HG03457 (cell line): ENCODE results near the gene CTIF.

Experiments
- ATAC-seq: cut with Tn5 transposase; IDR thresholded peaks from one replicate; pipeline ENCODE4 v1.9.1; 2021; ENCODE audit warnings: moderate number of reproducible peaks; ENCODE audit not compliant: unreplicated experiment

Gene CTIF

DNA sequence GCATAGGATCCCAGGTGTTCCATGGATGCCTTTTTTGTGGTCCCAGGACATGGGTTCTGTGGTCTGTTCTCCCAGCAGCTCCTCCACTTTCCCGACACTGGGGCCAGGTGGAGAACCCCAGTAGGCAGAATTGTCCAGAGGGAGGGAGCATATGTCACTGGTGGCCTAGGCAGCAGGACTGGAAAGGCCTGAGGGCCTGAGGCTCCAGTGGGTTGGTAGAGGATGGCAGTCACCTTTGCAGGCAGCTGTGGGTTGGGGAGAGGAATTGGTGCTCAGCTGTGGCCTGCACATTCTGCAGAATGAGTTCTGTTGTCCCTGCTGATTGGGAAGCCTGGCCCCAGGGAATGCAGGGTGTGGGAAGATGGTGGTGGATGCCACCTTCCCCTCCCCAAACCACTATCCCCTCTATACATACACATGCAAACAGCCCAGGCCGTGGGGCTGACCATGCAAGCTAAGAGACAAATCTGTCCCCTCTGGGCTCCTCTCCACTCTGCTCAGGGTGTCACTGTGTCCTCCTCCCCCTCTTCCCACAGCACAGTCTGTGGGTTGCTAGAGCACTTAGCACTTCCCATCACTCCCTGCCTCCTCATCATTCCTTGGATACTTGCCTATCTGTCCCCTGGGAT is 11.4 kb downstream of the CTIF start:
- no peak for ATAC-seq

DNA sequence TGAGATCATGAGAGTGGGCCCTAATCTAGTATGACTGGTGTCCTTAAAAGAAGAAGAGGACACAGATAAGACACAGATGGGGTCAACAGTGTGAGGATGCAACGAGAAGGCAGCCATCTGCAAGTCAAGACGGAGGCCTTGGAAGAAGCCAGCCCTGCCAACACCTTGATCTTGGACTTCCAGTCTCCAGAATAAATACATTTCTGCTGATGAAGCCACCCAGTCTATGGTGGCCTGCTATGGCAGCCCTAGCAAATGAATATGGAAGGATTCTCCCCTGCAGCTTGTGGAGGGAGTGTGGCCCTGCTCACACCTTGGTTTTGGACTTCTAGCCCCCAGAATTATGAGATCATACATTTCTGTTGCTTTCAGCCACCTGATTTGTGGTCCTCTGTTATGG is 12.3 kb downstream of the CTIF start:
- no peak for ATAC-seq

- no peak for ATAC-seq
Observed at GRCh38 chr18:48552130-48552529, 13.3 kb downstream of the CTIF start.

DNA sequence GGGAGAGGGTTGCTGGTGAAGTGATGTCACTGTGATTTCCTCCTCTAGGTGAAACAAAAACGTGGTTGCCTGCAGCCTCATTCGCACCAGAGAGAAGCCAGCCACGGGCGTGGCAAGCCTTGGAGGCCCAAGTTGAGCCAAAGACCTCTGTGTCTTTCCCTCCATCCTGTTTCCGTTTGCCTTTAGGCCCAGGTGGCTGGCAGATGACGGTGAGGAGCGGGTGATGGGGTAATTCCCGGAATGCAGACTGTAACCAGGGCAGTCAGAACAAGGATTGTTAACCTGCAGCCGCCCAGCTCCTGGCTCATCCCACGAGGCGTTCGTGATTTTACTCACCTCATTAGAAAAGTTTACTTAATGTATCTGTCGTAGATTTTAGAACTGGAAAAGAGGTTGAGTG is 14.4 kb downstream of the CTIF start:
- ATAC-seq = no peak

DNA sequence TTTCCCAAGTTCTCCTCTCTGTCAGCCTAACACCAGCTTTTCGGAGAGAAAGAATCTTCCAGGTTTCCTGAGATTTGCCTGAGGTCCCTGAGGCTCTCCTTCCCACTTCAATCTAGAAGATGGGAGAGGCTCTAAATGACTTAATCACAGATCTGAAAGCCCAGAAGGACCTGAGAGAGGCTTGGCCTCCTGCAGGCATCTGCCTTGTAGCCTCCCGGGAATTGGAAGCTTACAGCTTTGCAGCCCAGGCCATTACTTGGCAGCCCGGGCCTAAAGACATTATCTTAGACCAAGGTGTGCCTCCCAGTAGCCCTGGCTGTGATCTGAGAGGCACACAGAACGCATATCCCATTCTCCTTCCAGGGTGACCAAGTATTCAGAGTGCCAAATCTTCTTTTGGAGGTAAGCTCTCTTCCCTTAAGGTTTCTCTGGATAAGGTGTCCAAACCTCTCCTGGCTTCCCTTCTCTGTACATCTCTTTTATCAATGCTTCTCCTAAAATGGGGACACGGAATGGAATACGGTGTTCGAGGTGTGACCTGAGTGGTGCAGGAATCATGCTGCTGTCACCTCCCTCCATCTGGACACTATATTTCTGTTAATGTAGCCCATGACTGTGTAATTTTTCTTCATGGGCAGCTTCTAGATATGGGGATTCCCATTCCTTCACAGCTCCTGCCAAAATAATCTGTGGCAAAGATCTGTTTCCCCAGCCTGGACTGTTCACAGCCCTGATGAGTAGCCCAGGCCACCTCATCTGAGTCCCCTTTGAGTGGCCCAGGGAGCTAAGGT is 16.0 kb downstream of the CTIF start:
- ATAC-seq = no peak

DNA sequence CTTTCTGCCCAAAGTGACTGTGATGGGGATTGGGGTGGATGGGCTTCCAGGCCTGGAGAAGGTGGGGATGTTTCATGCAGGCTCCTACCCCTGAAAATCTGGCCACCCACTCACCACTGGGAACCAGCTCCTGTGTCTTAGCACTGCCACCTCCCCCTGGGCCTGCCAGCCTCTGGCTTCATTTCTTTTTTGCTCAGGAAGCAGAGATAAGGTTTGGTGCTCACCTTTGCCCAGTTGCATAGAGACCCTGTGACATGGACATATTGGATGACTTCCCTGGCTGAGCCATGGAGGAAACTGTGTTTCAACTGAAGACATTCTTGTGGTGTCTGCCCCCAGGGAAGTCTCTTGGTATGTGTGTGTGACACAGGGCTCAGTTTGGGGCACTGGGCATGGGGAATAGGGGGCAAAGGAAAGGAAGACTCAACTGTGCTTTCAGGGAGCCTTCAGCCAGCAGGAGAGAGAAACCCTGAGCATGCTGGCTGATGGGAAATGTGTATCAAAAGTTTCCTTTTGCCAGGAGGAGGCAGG is 16.7 kb downstream of the CTIF start:
- ATAC-seq = no peak

DNA sequence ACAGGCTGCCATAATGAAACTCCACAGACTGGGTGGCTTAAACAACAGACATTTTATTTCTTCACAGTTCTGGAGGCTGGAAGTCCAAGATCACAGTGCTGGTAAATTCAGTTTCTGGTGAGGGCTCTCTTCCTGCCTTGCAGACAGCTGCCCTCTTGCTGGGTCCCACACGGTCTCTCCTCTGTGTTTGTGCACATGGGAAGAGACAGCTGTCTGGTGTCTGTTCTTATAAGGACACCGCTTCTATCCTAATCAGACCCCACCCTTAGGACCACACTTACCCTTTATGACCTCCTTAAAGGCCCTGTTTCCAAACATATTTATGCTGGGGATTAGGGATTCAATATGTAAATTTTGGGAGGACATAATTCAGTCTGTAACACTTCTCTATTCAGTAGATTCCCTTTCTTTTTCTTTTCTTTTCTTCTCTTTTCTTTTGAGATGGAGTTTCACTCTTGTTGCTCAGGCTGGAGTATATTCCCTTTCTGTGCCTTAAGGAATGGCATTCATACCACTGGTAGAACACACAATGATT is 18.9 kb downstream of the CTIF start:
- ATAC-seq = no peak

- ATAC-seq = no peak
Observed at GRCh38 chr18:48558248-48558647, 19.4 kb downstream of the CTIF start.

DNA sequence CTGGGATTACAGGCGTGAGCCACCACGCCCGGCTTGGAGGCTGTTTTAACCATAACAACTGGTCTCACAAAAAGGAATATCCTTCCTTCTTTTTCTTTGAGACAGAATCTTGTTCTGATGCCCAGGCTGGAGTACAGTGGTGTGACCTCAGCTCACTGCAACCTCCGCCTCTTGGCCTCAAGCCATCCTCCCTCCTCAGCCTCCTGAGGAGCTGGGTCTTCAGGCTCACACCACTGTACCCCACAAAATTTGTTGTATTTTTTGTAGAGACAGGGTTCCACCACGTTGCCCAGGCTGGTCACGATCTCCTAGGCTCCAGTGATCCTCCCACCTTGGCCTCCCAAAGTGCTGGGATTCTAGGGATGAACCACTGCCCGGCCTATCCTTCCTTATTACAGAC is 21.7 kb downstream of the CTIF start:
- ATAC-seq = no peak

- ATAC-seq = no peak
Observed at GRCh38 chr18:48562075-48562474, 23.2 kb downstream of the CTIF start.

GRCh38 chr18:48563027-48563426 is 24.2 kb downstream of the CTIF start:
- ATAC-seq = no peak

GRCh38 chr18:48564139-48564538 is 25.3 kb downstream of the CTIF start:
- ATAC-seq = no peak

- no peak for ATAC-seq
Observed at GRCh38 chr18:48565105-48565504, 26.3 kb downstream of the CTIF start.

DNA sequence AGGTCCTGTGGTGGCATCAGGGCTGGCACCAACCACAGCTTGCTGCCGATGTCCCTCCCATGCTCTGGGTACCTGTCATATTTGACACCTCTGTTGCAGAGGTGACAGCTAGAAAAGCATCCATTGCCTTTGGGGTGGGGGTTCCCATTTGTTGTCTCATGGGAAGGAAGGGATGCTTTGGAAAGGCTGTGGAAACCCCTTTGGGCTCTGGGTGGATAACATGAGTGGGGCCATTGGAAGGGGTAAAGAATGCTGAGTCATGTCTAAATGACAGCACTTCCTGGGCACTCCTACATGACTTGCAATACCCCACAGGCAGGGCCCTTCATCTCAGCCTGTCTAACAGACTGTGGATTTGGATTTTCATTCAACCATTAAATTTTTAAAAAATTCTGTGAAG is 27.8 kb downstream of the CTIF start:
- ATAC-seq = no peak

- no peak for ATAC-seq
Observed at GRCh38 chr18:48567388-48567787, 28.6 kb downstream of the CTIF start.

GRCh38 chr18:48569139-48569914 is 30.5 kb downstream of the CTIF start:
- no peak for ATAC-seq

- ATAC-seq = no peak
Observed at GRCh38 chr18:48569915-48570264, 31.1 kb downstream of the CTIF start.

GRCh38 chr18:48570313-48570712 is 31.5 kb downstream of the CTIF start:
- no peak for ATAC-seq

- no peak for ATAC-seq
Observed at GRCh38 chr18:48571639-48572384, 33.0 kb downstream of the CTIF start.

- no peak for ATAC-seq
Observed at GRCh38 chr18:48572402-48573126, 33.7 kb downstream of the CTIF start.
